Gastrocnemius medialis (tissue), 4 donors: Measurements from ENCODE around the gene RBM19.

Experiments used
- CTCF ChIP-seq, 5 experiments: fragments of 450-650 bp in 3 of 5; fragments of 200-600 bp in 2 of 5; sonication (generic) in 2 of 5; IDR thresholded peaks in 4 of 5; conservative IDR thresholded peaks in 1 of 5; 1 replicate in 4 of 5; 2 replicates in 1 of 5; pipeline ENCODE4 v1.5.1; 2016 to 2019; ENCODE audit warnings: antibody characterized with exemption in 5 of 5, mild to moderate bottlenecking in 3 of 5, moderate library complexity in 3 of 5
- POLR2A ChIP-seq, 2 donors: fragments of 450-650 bp; IDR thresholded peaks; one replicate each; pipeline ENCODE4 v1.6.1; 2017; ENCODE audit warnings: antibody characterized with exemption in 2 of 2, mild to moderate bottlenecking in 2 of 2, moderate library complexity in 2 of 2

- TF ChIP-seq CTCF (IDR thresholded peaks at IDR 0.05 in 4 of 5, conservative IDR thresholded peaks at IDR 0.05 in 1 of 5) (no peak), POLR2A (IDR thresholded peaks at IDR 0.05) (no peak)
Measured at GRCh38 chr12:113996026-113996425, 29.9 kb upstream of the RBM19 start.
